Bronchus fibroblast of lung (primary cell): ENCODE data around the gene GON7. TPM values are rescaled to one million over a fixed set of nuclear protein-coding genes. Genes with fewer than 3 reads are reported as not detected.

ENCODE experiments used
- total RNA-seq: library from RNA; depleted of rRNA; stranded (reverse); fragments of >200 nt; gene quantifications from 2 replicates; pipeline ENCODE4 v1.2.3, GENCODE V29; 2015

Gene GON7, protein sequence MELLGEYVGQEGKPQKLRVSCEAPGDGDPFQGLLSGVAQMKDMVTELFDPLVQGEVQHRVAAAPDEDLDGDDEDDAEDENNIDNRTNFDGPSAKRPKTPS
- 9.7 and 15.6 TPM in 2 replicates for total RNA-seq

DNA sequence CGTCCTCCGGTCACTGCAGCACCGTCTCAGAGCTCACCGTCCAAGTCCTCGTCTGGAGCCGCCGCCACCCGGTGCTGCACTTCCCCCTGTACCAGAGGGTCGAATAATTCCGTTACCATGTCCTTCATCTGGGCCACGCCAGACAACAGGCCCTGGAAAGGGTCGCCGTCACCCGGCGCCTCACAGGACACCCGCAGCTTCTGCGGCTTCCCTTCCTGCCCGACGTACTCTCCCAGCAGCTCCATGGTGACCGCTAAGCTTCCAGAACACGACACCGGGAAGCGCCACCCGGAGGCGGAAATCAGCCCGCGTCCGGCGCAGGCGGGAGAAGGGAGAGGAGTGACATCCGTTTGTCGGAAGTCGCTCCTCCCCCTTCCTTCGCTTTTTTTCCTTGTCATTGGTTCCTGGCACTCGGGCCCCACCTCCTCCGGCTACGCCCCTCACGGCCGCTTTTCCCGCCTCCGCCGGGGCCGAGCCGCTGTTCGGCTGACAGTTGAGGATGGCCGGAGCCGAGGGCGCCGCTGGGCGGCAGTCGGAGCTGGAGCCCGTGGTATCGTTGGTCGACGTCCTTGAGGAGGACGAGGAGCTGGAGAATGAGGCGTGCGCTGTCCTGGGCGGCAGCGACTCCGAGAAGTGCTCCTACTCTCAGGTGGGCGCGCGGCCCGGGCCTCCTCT lies at the start of gene GON7, which contains the start of gene UBR7:
TSS of gene GON7 (minus strand) at position 273 of the 675 bp plus-strand sequence. CDS start at position 245, 28 bp downstream.
TSS of gene UBR7 (plus strand) at position 464 of the 675 bp plus-strand sequence. CDS start at position 500, 36 bp downstream.

DNA sequence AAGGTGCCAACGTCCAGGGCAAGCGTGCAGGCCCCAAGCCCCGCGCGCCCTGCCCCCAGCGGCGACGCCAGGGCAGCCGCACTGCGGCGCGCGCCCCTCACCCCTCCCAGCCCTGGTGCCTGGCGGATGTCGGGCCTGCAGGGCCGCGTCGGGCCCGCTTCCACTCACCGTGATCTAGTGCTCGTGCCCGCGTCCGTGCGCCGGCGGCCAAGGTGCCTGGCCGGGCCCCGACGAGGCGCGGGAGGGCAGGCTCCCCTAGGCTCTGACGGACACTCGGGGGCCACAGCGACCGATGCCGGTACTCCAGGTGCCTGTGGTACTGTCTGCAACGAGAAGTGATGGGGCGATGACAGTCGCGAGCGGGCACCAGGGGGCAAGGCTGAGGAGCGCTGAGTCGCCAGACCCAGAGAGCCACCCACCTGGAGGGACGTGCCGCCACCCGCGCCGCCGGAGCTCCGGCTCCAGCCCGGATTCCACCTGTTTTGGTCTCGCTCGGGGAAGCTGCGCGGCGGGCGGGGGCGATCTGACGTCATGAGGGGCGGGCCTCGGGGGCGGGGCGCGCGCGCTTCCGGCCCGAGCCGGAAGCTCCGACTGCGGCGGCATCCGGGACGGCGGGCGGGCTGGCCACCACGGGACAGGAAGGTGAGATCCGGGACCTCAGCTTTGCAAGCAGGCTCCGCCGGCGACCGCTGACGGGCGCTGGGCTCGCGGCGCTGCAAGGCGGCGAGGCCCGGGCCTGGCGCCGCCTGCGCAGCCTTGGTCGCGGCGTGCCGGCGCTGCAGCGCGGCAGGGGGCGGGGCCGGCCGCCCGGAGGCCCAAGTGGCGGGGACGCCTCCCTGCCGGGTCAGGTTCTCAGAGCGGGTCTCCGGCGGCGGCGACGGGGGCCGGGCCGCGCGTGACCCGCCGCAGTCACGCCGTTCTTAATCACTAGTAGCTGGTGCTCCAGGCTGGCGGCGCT lies 22.2 kb downstream of the GON7 start, which contains the start of the genes LYSET and MOAP1:
TSS of gene LYSET (plus strand) at position 927 of the 958 bp plus-strand sequence. CDS start 89 bp downstream, outside the sequence.
TSS of gene MOAP1 (minus strand) at position 507 of the 958 bp plus-strand sequence. CDS start 655 bp downstream, outside the sequence.

Other genes starting within 250 kb of the GON7 start
- 10.8 and 14.3 TPM in 2 replicates for gene ITPK1, start 91.1 kb downstream of the GON7 start, total RNA-seq
- 7.4 and 8.0 TPM in 2 replicates for gene MOAP1, start 22.2 kb downstream of the GON7 start, total RNA-seq
- 5.5 and 5.7 TPM in 2 replicates for gene LYSET, start 21.7 kb downstream of the GON7 start, total RNA-seq
- 26.9 and 28.4 TPM in 2 replicates for gene UBR7, start 191 bp upstream of the GON7 start, total RNA-seq
- gene BTBD7, start 126.0 kb upstream of the GON7 start, total RNA-seq = 6.7 and 6.8 TPM in 2 replicates
- not detected in 2 replicates for gene COX8C, start 140.1 kb upstream of the GON7 start, total RNA-seq
- not detected in 2 replicates for gene UNC79, start 223.9 kb upstream of the GON7 start, total RNA-seq